Mesothelial cell of epicardium (in vitro differentiated cells): Measurements from ENCODE around the gene ATF7. TPM values are rescaled to one million over a fixed set of nuclear protein-coding genes. Genes with fewer than 3 reads are reported as not detected.

Source experiments
- DNase-seq, 2 experiments: peaks; one replicate each; pipeline ENCODE4 v3.0.0; 2021; ENCODE audit warnings: low spot score in 2 of 2; ENCODE audit not compliant: unreplicated experiment in 2 of 2
- H3K27ac Mint-ChIP-seq: 2 replicates; pipeline ENCODE4 v1.8.0; 2021; ENCODE audit warnings: mixed read lengths
- H3K27me3 Mint-ChIP-seq: 2 replicates; pipeline ENCODE4 v1.8.0; 2021; ENCODE audit warnings: low read depth, mixed read lengths
- H3K36me3 Mint-ChIP-seq: 2 replicates; pipeline ENCODE4 v1.8.0; 2021; ENCODE audit warnings: mixed read lengths
- H3K4me1 Mint-ChIP-seq: 2 replicates; pipeline ENCODE4 v1.8.0; 2021; ENCODE audit warnings: mixed read lengths
- H3K4me3 Mint-ChIP-seq: 2 replicates; pipeline ENCODE4 v1.8.0; 2021; ENCODE audit warnings: mild to moderate bottlenecking, moderate library complexity, mixed read lengths
- H3K9me3 Mint-ChIP-seq: 2 replicates; pipeline ENCODE4 v1.8.0; 2021; ENCODE audit warnings: mixed read lengths
- total RNA-seq: library from RNA; stranded (reverse); gene quantifications from 3 replicates; pipeline ENCODE4 v1.2.1, GENCODE V29; 2021
- TF ChIP-seq, protein P1 (sequence below): fragments of 200-600 bp; sonication (generic); IDR thresholded peaks from one replicate; pipeline ENCODE4 v1.5.0; 2021; ENCODE audit warnings: antibody characterized with exemption; ENCODE audit not compliant: unreplicated experiment

ATF7 gene
- total RNA-seq, 1 donor from 2014 or later = 36.3 TPM

GRCh38 chr12:53523131-53523530 is 103.1 kb downstream of the ATF7 start:
- Mint-ChIP-seq H3K4me3 (no peak overlapping the region), H3K27me3 (no peaks in the 10 kb centered on the region), H3K9me3 (no peaks in the 10 kb centered on the region), H3K4me1 (no peaks in the 10 kb centered on the region), H3K36me3 (peaks cover 27% of the 10 kb centered on the region), H3K27ac (no peak overlapping the region)
- TF ChIP-seq, protein P1, sequence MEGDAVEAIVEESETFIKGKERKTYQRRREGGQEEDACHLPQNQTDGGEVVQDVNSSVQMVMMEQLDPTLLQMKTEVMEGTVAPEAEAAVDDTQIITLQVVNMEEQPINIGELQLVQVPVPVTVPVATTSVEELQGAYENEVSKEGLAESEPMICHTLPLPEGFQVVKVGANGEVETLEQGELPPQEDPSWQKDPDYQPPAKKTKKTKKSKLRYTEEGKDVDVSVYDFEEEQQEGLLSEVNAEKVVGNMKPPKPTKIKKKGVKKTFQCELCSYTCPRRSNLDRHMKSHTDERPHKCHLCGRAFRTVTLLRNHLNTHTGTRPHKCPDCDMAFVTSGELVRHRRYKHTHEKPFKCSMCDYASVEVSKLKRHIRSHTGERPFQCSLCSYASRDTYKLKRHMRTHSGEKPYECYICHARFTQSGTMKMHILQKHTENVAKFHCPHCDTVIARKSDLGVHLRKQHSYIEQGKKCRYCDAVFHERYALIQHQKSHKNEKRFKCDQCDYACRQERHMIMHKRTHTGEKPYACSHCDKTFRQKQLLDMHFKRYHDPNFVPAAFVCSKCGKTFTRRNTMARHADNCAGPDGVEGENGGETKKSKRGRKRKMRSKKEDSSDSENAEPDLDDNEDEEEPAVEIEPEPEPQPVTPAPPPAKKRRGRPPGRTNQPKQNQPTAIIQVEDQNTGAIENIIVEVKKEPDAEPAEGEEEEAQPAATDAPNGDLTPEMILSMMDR = no peak
- no peak for DNase-seq

DNA sequence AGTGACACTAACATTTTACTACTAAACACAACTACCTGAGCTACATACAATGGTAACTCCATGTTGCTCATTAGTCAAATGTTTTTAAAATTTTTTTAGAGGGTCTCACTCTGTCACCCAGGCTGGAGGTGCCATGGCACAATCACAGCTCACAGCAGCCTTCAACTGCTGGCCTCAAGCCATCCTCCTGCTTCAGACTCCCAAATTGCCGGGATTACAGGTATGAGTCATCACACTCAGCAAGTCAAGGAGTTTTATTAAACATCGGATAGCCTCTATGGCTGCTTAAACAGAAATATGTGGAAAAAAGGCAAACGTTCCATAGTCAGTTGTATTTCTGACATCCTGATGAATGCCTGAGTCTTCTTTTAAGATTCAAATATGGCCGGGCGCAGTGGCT is 107.8 kb downstream of the ATF7 start:
- no peak for DNase-seq
- Mint-ChIP-seq H3K27me3 (no peaks in the 10 kb centered on the region), H3K9me3 (no peaks in the 10 kb centered on the region), H3K4me1 (no peaks in the 10 kb centered on the region), H3K4me3 (no peak overlapping the region), H3K27ac (no peak overlapping the region), H3K36me3 (peaks cover 39% of the 10 kb centered on the region)
- TF ChIP-seq, protein P1 = no peak

- no peak for DNase-seq
- Mint-ChIP-seq H3K27ac (no peak overlapping the region), H3K36me3 (peaks cover 33% of the 10 kb centered on the region), H3K9me3 (no peaks in the 10 kb centered on the region), H3K4me1 (no peaks in the 10 kb centered on the region), H3K27me3 (no peaks in the 10 kb centered on the region), H3K4me3 (no peak overlapping the region)
- TF ChIP-seq, protein P1 = no peak
Measured at GRCh38 chr12:53516758-53517455, 109.3 kb downstream of the ATF7 start.

- Mint-ChIP-seq H3K36me3 (peaks cover 26% of the 10 kb centered on the region), H3K4me1 (no peaks in the 10 kb centered on the region), H3K4me3 (no peak overlapping the region), H3K9me3 (no peaks in the 10 kb centered on the region), H3K27ac (no peak overlapping the region), H3K27me3 (no peaks in the 10 kb centered on the region)
- TF ChIP-seq, protein P1 = no peak
- no peak for DNase-seq
Measured at GRCh38 chr12:53515291-53515680, 110.9 kb downstream of the ATF7 start.

DNA sequence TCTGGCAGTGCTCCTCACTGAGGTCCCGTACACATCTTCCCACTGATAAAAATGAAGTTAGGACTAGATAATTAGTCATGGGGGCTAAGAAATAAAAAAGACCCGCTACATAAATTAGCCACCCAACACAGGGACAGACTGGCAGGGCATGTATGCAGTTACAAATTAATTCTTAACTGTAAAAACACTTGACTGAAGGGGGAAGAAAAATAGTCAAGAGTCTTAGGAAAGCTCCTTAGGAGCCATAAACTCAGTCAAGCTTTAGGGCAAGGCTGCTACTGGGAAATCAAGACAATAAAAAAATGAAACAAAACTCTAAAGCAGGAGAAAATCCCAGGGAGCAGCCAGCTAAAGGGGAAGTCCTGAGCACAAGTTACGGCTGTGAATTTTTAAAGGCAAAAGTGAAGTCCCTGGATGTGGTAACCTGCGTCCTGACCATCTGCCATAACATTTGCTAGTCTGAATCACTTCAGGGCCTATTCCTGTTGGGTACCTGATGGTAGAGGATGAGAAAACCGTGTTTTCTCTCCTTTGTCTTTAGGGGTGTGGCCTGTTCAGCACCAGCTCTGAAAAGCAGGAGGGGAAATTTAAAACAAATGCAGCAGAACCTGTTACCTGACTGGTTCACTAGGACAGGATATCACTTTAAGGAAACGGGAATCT is 111.4 kb downstream of the ATF7 start:
- Mint-ChIP-seq H3K4me1 (no peaks in the 10 kb centered on the region), H3K4me3 (no peak overlapping the region), H3K9me3 (no peaks in the 10 kb centered on the region), H3K27ac (no peak overlapping the region), H3K27me3 (no peaks in the 10 kb centered on the region), H3K36me3 (peaks cover 22% of the 10 kb centered on the region)
- DNase-seq = no peak
- TF ChIP-seq, protein P1 = no peak
